Myocyte (in vitro differentiated cells): ENCODE measurements around the gene TNFRSF8. TPM values are rescaled to one million over a fixed set of nuclear protein-coding genes. Genes with fewer than 3 reads are reported as not detected.

Experiments used
- DNase-seq: peaks from one replicate; pipeline ENCODE4 v3.0.0-alpha.2; 2012; ENCODE audit warnings: low read depth
- microRNA-seq: library from miRNA; unstranded; fragments of <30 nt; microRNA quantifications from one replicate; pipeline ENCODE4, GENCODE V29; 2016
- total RNA-seq: library from RNA; depleted of rRNA; stranded (reverse); fragments of >200 nt; gene quantifications from 2 replicates; pipeline ENCODE4 v1.2.3, GENCODE V29; 2014

The TNFRSF8 gene
- total RNA-seq, 1 donor from 2014 or later, result 0.16 TPM

- no peak for DNase-seq
Observed at GRCh38 chr1:12185918-12186678, 123.0 kb downstream of the TNFRSF8 start.

GRCh38 chr1:12186679-12186985 is 123.5 kb downstream of the TNFRSF8 start:
- DNase-seq, result no peak

- DNase-seq, result no peak
Observed at GRCh38 chr1:12188115-12188514, 125.0 kb downstream of the TNFRSF8 start.

- no peak for DNase-seq
Observed at GRCh38 chr1:12188657-12189327, 125.7 kb downstream of the TNFRSF8 start.

- no peak for DNase-seq
Observed at GRCh38 chr1:12189328-12189682, 126.2 kb downstream of the TNFRSF8 start.

- DNase-seq, result no peak
Observed at GRCh38 chr1:12191242-12192032, 128.3 kb downstream of the TNFRSF8 start.

Small RNAs within 50 kb of the gene (microRNA-seq; reads per million reads assigned to microRNA genes)
- gene MIR4632, result not detected
- gene MIR6729, result not detected
- gene MIR7846, result not detected

Other genes starting within 250 kb of the TNFRSF8 start
- 0.47 and 1.3 TPM in 2 replicates for gene NPPA, start 215.5 kb upstream of the TNFRSF8 start, total RNA-seq
- not detected in 2 replicates for gene NPPB, start 204.4 kb upstream of the TNFRSF8 start, total RNA-seq
- 102 and 105 TPM in 2 replicates for gene KIAA2013, start 136.9 kb upstream of the TNFRSF8 start, total RNA-seq
- gene PLOD1, start 128.6 kb upstream of the TNFRSF8 start, total RNA-seq, result 144 and 152 TPM in 2 replicates
- 76.1 and 80.5 TPM in 2 replicates for gene MFN2, start 82.9 kb upstream of the TNFRSF8 start, total RNA-seq
- 40.2 and 43.7 TPM in 2 replicates for gene MIIP, start 43.8 kb upstream of the TNFRSF8 start, total RNA-seq
- 0.26 and 1.3 TPM in 2 replicates for gene TNFRSF1B, start 103.7 kb downstream of the TNFRSF8 start, total RNA-seq
- 19.2 and 23.0 TPM in 2 replicates for gene VPS13D, start 166.7 kb downstream of the TNFRSF8 start, total RNA-seq